H1 (cell line): ENCODE measurements around the gene ARHGAP15. TPM values are rescaled to one million over a fixed set of nuclear protein-coding genes. Genes with fewer than 3 reads are reported as not detected.

ENCODE experiments used
- CTCF ChIA-PET: fragments of 300-600 bp; sonication (Branson Sonifier 250); formaldehyde crosslinking; loops from one replicate; lab custom pipeline; 2021; ENCODE audit not compliant: partially characterized antibody; lab: Charles Lee
- POLR2A ChIA-PET: fragments of 300-600 bp; sonication (Branson Sonifier 250); formaldehyde crosslinking; loops from one replicate; lab custom pipeline; 2021; ENCODE audit warnings: inconsistent platforms; ENCODE audit not compliant: partially characterized antibody; lab: Charles Lee
- DNase-seq, 2 experiments: peaks; one replicate each; pipeline versions ENCODE4 v3.0.0 to v3.0.0-alpha.2; 2010 to 2022; ENCODE audit warnings: low spot score in 2 of 2, low read depth in 1 of 2, mixed read lengths in 1 of 2
- FAIRE-seq: peaks from 2 replicates; lab custom pipeline; 2011; peaks lifted over from hg19 to GRCh38; lab: Jason Lieb, UNC
- H2AFZ ChIP-seq: 2 replicates; pipeline ENCODE4 v1.8.1; 2012; ENCODE audit warnings: low read length, inconsistent platforms
- H2AK5ac ChIP-seq: 2 replicates; pipeline ENCODE4 v1.6.1; 2013; ENCODE audit warnings: low read depth, low read length
- H2BK120ac ChIP-seq: replicated peaks from 2 replicates; pipeline ENCODE3; 2013; ENCODE audit warnings: low read depth, low read length, inconsistent platforms
- H2BK12ac ChIP-seq: 2 replicates; pipeline ENCODE4 v1.6.1; 2013; ENCODE audit warnings: low read depth, low read length
- H2BK15ac ChIP-seq: 2 replicates; pipeline ENCODE4 v1.6.1; 2013; ENCODE audit warnings: low read length
- H2BK20ac ChIP-seq: 2 replicates; pipeline ENCODE4 v1.6.1; 2013; ENCODE audit warnings: low read length
- H2BK5ac ChIP-seq: 2 replicates; pipeline ENCODE4 v1.6.1; 2013; ENCODE audit warnings: low read depth, low read length
- H3K14ac ChIP-seq: 2 replicates; pipeline ENCODE4 v1.6.1; 2013; ENCODE audit warnings: inconsistent platforms; ENCODE audit not compliant: insufficient read length
- H3K18ac ChIP-seq: 2 replicates; pipeline ENCODE4 v1.6.1; 2013; ENCODE audit warnings: low read length; ENCODE audit errors: extremely low read depth
- H3K23ac ChIP-seq: 2 replicates; pipeline ENCODE4 v1.6.1; 2013; ENCODE audit warnings: inconsistent platforms; ENCODE audit not compliant: insufficient read length
- H3K23me2 ChIP-seq: 2 replicates; pipeline ENCODE4 v1.6.1; 2013; ENCODE audit warnings: low read depth, low read length
- H3K27ac ChIP-seq: 2 replicates; pipeline ENCODE4 v1.6.1; 2011; ENCODE audit warnings: low read depth, low read length, inconsistent platforms
- H3K27me3 ChIP-seq, 4 experiments: replicated peaks in 1 of 4; 1 replicate in 1 of 4; 2 replicates in 3 of 4; pipeline versions ENCODE4 v1.6.1 to v1.8.1; 2011 to 2013; ENCODE audit warnings: low read length in 3 of 4, mild to moderate bottlenecking in 3 of 4, inconsistent platforms in 2 of 4, mixed read lengths in 2 of 4, moderate library complexity in 1 of 4; ENCODE audit not compliant: control insufficient read depth in 3 of 4, insufficient read depth in 3 of 4; ENCODE audit errors: extremely low read depth in 1 of 4
- H3K36me3 ChIP-seq, 4 experiments: 2 replicates each; pipeline versions ENCODE4 v1.6.1 to v1.8.1; 2011 to 2013; ENCODE audit warnings: mild to moderate bottlenecking in 4 of 4, low read length in 3 of 4, moderate library complexity in 2 of 4, control low read depth in 1 of 4, inconsistent platforms in 1 of 4; ENCODE audit not compliant: insufficient read depth in 4 of 4, control insufficient read depth in 2 of 4
- H3K4ac ChIP-seq: replicated peaks from 2 replicates; pipeline ENCODE3; 2013; ENCODE audit warnings: low read length, low read depth, mixed read lengths, inconsistent platforms; ENCODE audit not compliant: insufficient read length
- H3K4me1 ChIP-seq, 4 experiments: replicated peaks in 1 of 4; 1 replicate in 1 of 4; 2 replicates in 3 of 4; pipeline versions ENCODE4 v1.6.1 to v1.8.1; 2011 to 2013; ENCODE audit warnings: low read length in 3 of 4, inconsistent platforms in 2 of 4, mixed read lengths in 1 of 4; ENCODE audit not compliant: insufficient read depth in 4 of 4, control insufficient read depth in 3 of 4
- H3K4me2 ChIP-seq, 2 experiments: 2 replicates each; pipeline versions ENCODE4 v1.6.1 to v1.8.1; 2011 to 2013; ENCODE audit warnings: low read depth in 2 of 2, low read length in 2 of 2, control low read depth in 1 of 2, inconsistent platforms in 1 of 2, mild to moderate bottlenecking in 1 of 2; ENCODE audit not compliant: insufficient read depth in 1 of 2
- H3K4me3 ChIP-seq, 4 experiments: fragments of 200-600, 300-600 bp in 1 of 4; sonication (generic), shearing (Covaris generic), sonication (Bioruptor Twin) in 1 of 4; 2 replicates each; pipeline versions ENCODE4 v1.5.1 to v1.8.1; 2011 to 2016; ENCODE audit warnings: low read length in 4 of 4, low read depth in 3 of 4, control low read depth in 2 of 4, inconsistent platforms in 2 of 4, mild to moderate bottlenecking in 2 of 4, mixed read lengths in 1 of 4, moderate library complexity in 1 of 4; ENCODE audit not compliant: insufficient read depth in 2 of 4; ENCODE audit errors: extremely low read depth in 1 of 4
- H3K56ac ChIP-seq: replicated peaks from 2 replicates; pipeline ENCODE3; 2013; ENCODE audit warnings: low read depth, mild to moderate bottlenecking, mixed read lengths, low read length, inconsistent platforms; ENCODE audit not compliant: insufficient read length
- H3K79me1 ChIP-seq: 2 replicates; pipeline ENCODE4 v1.6.1; 2013; ENCODE audit warnings: low read depth, low read length, control low read depth
- H3K79me2 ChIP-seq, 2 experiments: 2 replicates each; pipeline versions ENCODE4 v1.6.1 to v1.8.1; 2012 to 2013; ENCODE audit warnings: low read length in 2 of 2, mild to moderate bottlenecking in 2 of 2, inconsistent platforms in 1 of 2; ENCODE audit not compliant: insufficient read depth in 2 of 2, control insufficient read depth in 1 of 2
- H3K9ac ChIP-seq, 4 experiments: replicated peaks in 1 of 4; 1 replicate in 1 of 4; 2 replicates in 3 of 4; pipeline versions ENCODE4 v1.6.1 to v1.8.1; 2011 to 2013; ENCODE audit warnings: low read depth in 3 of 4, low read length in 3 of 4, control low read depth in 2 of 4, mild to moderate bottlenecking in 2 of 4, moderate library complexity in 2 of 4, inconsistent platforms in 1 of 4; ENCODE audit errors: extremely low read depth in 1 of 4
- H3K9me3 ChIP-seq, 2 experiments: 2 replicates each; pipeline versions ENCODE4 v1.6.1 to v1.8.1; 2012 to 2013; ENCODE audit warnings: mild to moderate bottlenecking in 2 of 2, moderate library complexity in 2 of 2, control low read depth in 1 of 2, inconsistent platforms in 1 of 2, low read depth in 1 of 2, low read length in 1 of 2, mixed read lengths in 1 of 2; ENCODE audit not compliant: insufficient read depth in 2 of 2
- H4K20me1 ChIP-seq, 2 experiments: replicated peaks in 1 of 2; 2 replicates each; pipeline versions ENCODE3 to v1.8.1; 2011 to 2013; ENCODE audit warnings: inconsistent platforms in 2 of 2, low read length in 2 of 2, mild to moderate bottlenecking in 1 of 2; ENCODE audit not compliant: insufficient read depth in 2 of 2, control insufficient read depth in 1 of 2
- H4K5ac ChIP-seq: 2 replicates; pipeline ENCODE4 v1.6.1; 2013; ENCODE audit warnings: low read length, low read depth, mixed read lengths, inconsistent platforms; ENCODE audit not compliant: insufficient read length
- H4K8ac ChIP-seq: 2 replicates; pipeline ENCODE4 v1.8.0; 2013; ENCODE audit warnings: mild to moderate bottlenecking, moderate library complexity, low read length, inconsistent platforms; ENCODE audit not compliant: insufficient read depth; ENCODE audit errors: extremely low read depth
- H4K91ac ChIP-seq: replicated peaks from 2 replicates; pipeline ENCODE3; 2013; ENCODE audit warnings: low read length, mixed read lengths, inconsistent platforms; ENCODE audit not compliant: insufficient read length
- ATF3 ChIP-seq: IDR thresholded peaks from 2 replicates; pipeline ENCODE4 v1.6.1; 2011; ENCODE audit warnings: low read depth, mild to moderate bottlenecking, low read length; ENCODE audit not compliant: insufficient read depth
- BRCA1 ChIP-seq: IDR thresholded peaks from 2 replicates; pipeline ENCODE4 v1.6.1; 2012; ENCODE audit warnings: low read depth, low read length, improper control_type of control experiment
- CHD1 ChIP-seq: IDR thresholded peaks from 2 replicates; pipeline ENCODE4 v1.6.1; 2012; ENCODE audit warnings: low read depth, low read length, improper control_type of control experiment
- EP300 ChIP-seq, 2 experiments: IDR thresholded peaks; 1 replicate in 1 of 2; 2 replicates in 1 of 2; pipeline ENCODE4 v1.6.1; 2011 to 2012; ENCODE audit warnings: low read depth in 2 of 2, low read length in 2 of 2, mild to moderate bottlenecking in 2 of 2, borderline replicate concordance in 1 of 2, inconsistent platforms in 1 of 2, moderate library complexity in 1 of 2
- POLR2A ChIP-seq, 2 experiments: IDR thresholded peaks; 1 replicate in 1 of 2; 2 replicates in 1 of 2; pipeline ENCODE4 v1.6.1; 2011; ENCODE audit warnings: low read depth in 2 of 2, low read length in 2 of 2, mild to moderate bottlenecking in 2 of 2; ENCODE audit errors: control extremely low read depth in 1 of 2
- POU5F1 ChIP-seq: IDR thresholded peaks from 2 replicates; pipeline ENCODE4 v1.6.1; 2011; ENCODE audit warnings: low read depth, mild to moderate bottlenecking, low read length, moderate library complexity
- RBBP5 ChIP-seq: IDR thresholded peaks from 2 replicates; pipeline ENCODE4 v1.7.1; 2012; ENCODE audit warnings: low read depth, mild to moderate bottlenecking, inconsistent platforms, low read length, moderate library complexity, borderline replicate concordance
- RXRA ChIP-seq: IDR thresholded peaks from 2 replicates; pipeline ENCODE4 v1.6.1; 2011; ENCODE audit warnings: low read depth, mild to moderate bottlenecking, low read length, moderate library complexity; ENCODE audit not compliant: insufficient read depth
- WGBS, 2 experiments: shearing (Covaris generic) in 1 of 2; methylation state at CpG; one replicate each; pipeline versions ENCODE4 v1.1.6 to v1.1.7; 2013 to 2015; ENCODE audit warnings: low lambda C conversion rate in 2 of 2, mixed read lengths in 2 of 2, inconsistent platforms in 1 of 2, low coverage in 1 of 2, missing lambda C conversion rate in 1 of 2; ENCODE audit not compliant: insufficient replicate concordance in 2 of 2, insufficient coverage in 1 of 2, insufficient read length in 1 of 2; ENCODE audit errors: extremely low coverage in 1 of 2, missing lambda C conversion rate in 1 of 2; 5-methylcytosine and 5-hydroxymethylcytosine counted together
- polyA plus RNA-seq, 7 experiments: library from polyadenylated mRNA; depleted of rRNA in 3 of 7; stranded (reverse) in 5 of 7; unstranded in 2 of 7; fragments of >200 nt in 5 of 7; fragments of 200-250 nt in 2 of 7; gene quantifications; 1 replicate in 5 of 7; 2 replicates in 1 of 7; 4 replicates in 1 of 7; pipeline versions ENCODE4 v1.2.1 to v1.2.3, GENCODE V29; 2011 to 2013; ENCODE audit warnings: missing spikeins in 2 of 7, mixed read lengths in 2 of 7
- total RNA-seq: library from RNA; stranded (reverse); fragmentation: NEBNext Ultra II Directional; extraction: Animal tissue kit (Norgen Biotek cat#: 25700); gene quantifications from 2 replicates; pipeline ENCODE4 v1.2.1, GENCODE V29; 2021
- TF ChIP-seq, protein P1 (sequence below): IDR thresholded peaks from 2 replicates; pipeline ENCODE4 v1.6.1; 2012; ENCODE audit warnings: inconsistent platforms

ARHGAP15 gene
- total and polyA plus RNA-seq, 2 of the 8 experiments (the other 6 are each of a cell fraction or from before 2014, with no cell fraction given) = not detected

DNA sequence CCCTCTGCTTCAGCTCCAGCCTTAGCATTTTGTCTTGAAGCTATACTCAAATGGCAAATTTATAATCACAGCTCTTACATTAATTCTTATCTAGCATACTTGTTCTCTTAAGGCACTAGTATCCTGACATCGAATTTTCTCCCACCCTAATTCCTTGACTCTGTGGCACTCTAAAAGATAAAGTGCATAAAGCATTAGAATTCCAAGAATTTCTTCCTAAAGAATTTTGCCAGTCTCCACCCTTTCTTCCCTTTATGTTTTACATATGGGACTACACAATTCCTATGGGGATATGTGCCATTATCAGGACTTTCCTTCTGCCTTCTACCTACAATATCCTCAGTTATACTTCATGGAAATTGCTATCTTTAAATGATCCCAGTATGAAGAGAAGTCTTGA is 560.3 kb downstream of the ARHGAP15 start:
- no peak overlapping the region for H3K4ac ChIP-seq
- no peaks in the 10 kb centered on the region for H3K9me3 ChIP-seq
- POLR2A ChIA-PET = no interaction called here

More for the DNA sequence above, 560.3 kb downstream of the ARHGAP15 start:
- no peak overlapping the region for H2BK5ac ChIP-seq
- no peaks in the 10 kb centered on the region for H3K79me1 ChIP-seq
- peaks cover 2 to 10% (median 7%) of the 10 kb centered on the region in 4 experiments; a peak in 4 of 7 replicates for H3K4me1 ChIP-seq
- no peak for FAIRE-seq
- DNase-seq = no peak
- H3K27ac ChIP-seq = no peak overlapping the region
- H3K9ac ChIP-seq = no peak overlapping the region
- H3K56ac ChIP-seq = no peak overlapping the region
- no peak overlapping the region for H2BK120ac ChIP-seq
- H4K91ac ChIP-seq = no peak overlapping the region
- no peaks in the 10 kb centered on the region for H3K23me2 ChIP-seq
- no peak overlapping the region for H2BK15ac ChIP-seq
- CTCF ChIA-PET = interaction anchor here (0.9 to 2.4 kb wide), 6 partner anchors 9 to 108 kb away, joined by 3 to 12 read pairs (median 4); no protein-coding TSS in a partner anchor
- no peaks in the 10 kb centered on the region for H4K20me1 ChIP-seq
- no peaks in the 10 kb centered on the region for H3K79me2 ChIP-seq
- H3K14ac ChIP-seq = no peak overlapping the region
- TF ChIP-seq CHD1 (no peak), RXRA (no peak), RBBP5 (no peak), POU5F1 (no peak), ATF3 (no peak), EP300 (IDR thresholded peaks at IDR 0.05; ENCODE audit: borderline replicate concordance in 1 of 2, low read depth in 2 of 2, low read length in 2 of 2) (no peak), POLR2A (IDR thresholded peaks at IDR 0.05; ENCODE audit: control extremely low read depth in 1 of 2, low read depth in 2 of 2, low read length in 2 of 2) (no peak), BRCA1 (no peak)
- TF ChIP-seq, protein P1, sequence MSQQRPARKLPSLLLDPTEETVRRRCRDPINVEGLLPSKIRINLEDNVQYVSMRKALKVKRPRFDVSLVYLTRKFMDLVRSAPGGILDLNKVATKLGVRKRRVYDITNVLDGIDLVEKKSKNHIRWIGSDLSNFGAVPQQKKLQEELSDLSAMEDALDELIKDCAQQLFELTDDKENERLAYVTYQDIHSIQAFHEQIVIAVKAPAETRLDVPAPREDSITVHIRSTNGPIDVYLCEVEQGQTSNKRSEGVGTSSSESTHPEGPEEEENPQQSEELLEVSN = no peak
- H2BK20ac ChIP-seq = no peak overlapping the region
- H3K36me3 ChIP-seq = no peaks in the 10 kb centered on the region
- no peak overlapping the region for H4K5ac ChIP-seq
- no peak overlapping the region for H3K18ac ChIP-seq
- H2AK5ac ChIP-seq = no peak overlapping the region
- WGBS, 2 experiments = 82% methylated on average over 1 of the region's 1 CpG; no CpG with 5 or more reads in 1 of the 2 experiments
- no peak overlapping the region for H3K4me3 ChIP-seq
- no peak overlapping the region for H3K23ac ChIP-seq
- no peaks in the 10 kb centered on the region for H3K27me3 ChIP-seq
- no peak overlapping the region for H2AFZ ChIP-seq
- no peak overlapping the region for H2BK12ac ChIP-seq
- H3K4me2 ChIP-seq = no peak overlapping the region
- H4K8ac ChIP-seq = no peak overlapping the region
